GM12891 (cell line): ENCODE results near the gene FAM193A.
"Not testable (repeated sequence)": the region's sequence is repeated elsewhere in the genome, so short reads cannot be mapped to it uniquely, and the experiment has no call there.

Experiments
- DNase-seq: peaks from one replicate; pipeline ENCODE4 v3.0.0; 2011; ENCODE audit warnings: low spot score; ENCODE audit not compliant: insufficient read length
- FAIRE-seq: peaks from 2 replicates; lab custom pipeline; 2011; peaks lifted over from hg19 to GRCh38; lab: Jason Lieb, UNC
- PAX5 ChIP-seq: IDR thresholded peaks from 2 replicates; pipeline ENCODE4 v1.6.1; 2011; ENCODE audit warnings: low read length, moderate library complexity, mild to moderate bottlenecking; ENCODE audit not compliant: insufficient read depth, severe bottlenecking
- POLR2A ChIP-seq: IDR thresholded peaks from 2 replicates; pipeline ENCODE4 v1.6.1; 2011; ENCODE audit warnings: low read depth, low read length, control low read depth
- POLR2AphosphoS5 ChIP-seq: IDR thresholded peaks from 2 replicates; pipeline ENCODE4 v1.6.1; 2011; ENCODE audit warnings: low read depth, low read length, control low read depth
- POU2F2 ChIP-seq: IDR thresholded peaks from 2 replicates; pipeline ENCODE4 v1.6.1; 2011; ENCODE audit warnings: low read depth, mild to moderate bottlenecking, control low read depth, low read length, moderate library complexity
- SPI1 ChIP-seq: IDR thresholded peaks from 2 replicates; pipeline ENCODE4 v1.6.1; 2011; ENCODE audit warnings: low read depth, low read length, control low read depth
- TAF1 ChIP-seq: IDR thresholded peaks from 2 replicates; pipeline ENCODE4 v1.6.1; 2011; ENCODE audit warnings: low read depth, low read length, control low read depth

The FAM193A gene

DNA sequence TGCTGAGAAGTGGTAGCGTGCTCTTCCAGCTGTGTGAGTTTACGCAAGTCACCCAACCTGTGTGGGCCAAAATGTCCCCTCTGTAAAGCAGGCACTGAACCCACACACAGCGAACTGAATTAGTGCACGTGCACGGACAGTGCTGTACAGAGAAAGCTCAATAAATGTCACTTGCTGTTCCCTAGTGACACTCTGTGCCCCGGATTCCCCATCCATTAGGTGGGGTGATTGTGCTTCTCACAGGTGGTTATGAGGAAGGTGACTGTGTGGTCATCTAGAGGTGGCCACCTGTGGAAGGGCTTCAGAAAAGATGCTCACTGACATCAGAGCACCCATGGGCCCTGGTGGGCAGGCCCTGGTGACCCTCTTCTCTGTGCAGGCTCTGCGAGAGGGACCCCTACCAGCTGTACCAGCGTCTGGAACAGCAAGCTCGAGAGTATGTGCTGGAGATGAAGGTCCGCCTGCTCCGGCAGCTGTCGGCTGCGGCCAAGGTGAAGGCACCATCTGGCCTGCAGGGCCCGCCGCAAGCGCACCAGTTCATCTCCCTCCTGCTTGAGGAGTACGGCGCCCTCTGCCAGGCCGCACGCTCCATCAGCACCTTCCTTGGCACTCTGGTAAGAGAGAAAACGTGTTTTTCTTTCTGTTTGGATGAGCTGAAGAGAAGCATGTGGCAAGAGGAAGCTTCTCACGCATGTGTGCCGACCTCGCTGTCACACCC lies 94.3 kb downstream of the FAM193A start:
- no peak for TF ChIP-seq POLR2A
- TF ChIP-seq SPI1: no peak
- TF ChIP-seq POLR2AphosphoS5: no peak
- TF ChIP-seq PAX5: no peak
- no peak for TF ChIP-seq POU2F2
- no peak for TF ChIP-seq TAF1
- no peak for DNase-seq
- FAIRE-seq: no peak

DNA sequence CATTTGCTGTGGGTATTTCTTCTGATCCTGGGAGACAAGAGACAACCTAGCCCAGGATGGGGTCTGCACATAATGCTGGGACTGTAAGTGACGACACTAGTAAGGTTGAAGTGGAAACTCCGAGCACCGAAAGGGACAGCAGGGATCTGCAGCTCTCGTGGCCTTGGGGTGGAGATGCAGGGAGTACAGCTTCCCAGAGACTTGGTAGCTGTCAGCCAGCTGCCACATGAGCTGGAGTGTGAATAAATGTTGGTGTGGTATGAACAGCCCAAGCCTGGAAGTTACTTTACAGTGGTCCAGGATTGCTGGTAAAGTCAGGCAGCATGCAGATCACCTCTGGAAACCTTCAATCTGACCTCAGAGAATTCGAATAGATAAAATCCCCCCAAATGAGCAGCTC lies 97.6 kb downstream of the FAM193A start:
- no peak for TF ChIP-seq PAX5
- TF ChIP-seq POLR2A: no peak
- TF ChIP-seq POLR2AphosphoS5: no peak
- TF ChIP-seq SPI1: no peak
- no peak for TF ChIP-seq TAF1
- DNase-seq: no peak
- FAIRE-seq: no peak

DNA sequence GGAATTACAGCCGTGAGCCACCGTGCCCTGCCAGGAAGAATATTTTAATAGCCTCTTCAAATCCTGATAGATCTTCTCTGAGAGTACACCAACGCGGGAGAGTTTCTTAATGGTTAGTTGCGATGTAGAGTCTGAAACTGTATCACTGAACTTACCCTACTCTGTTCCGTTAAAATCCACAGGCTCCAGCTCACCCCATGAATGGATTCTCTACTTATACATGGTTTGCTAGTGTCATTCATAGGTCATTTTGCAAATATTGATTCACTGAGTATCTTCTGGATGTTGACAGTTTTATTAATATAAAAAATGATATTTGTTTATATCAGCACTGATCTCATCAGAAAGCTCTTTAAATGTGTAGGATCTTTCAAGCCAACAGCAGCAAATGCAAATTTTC lies 99.9 kb downstream of the FAM193A start:
- FAIRE-seq (no peak), DNase-seq (no peak)
- TF ChIP-seq POLR2A (no peak), POU2F2 (no peak), SPI1 (no peak), PAX5 (no peak), TAF1 (no peak), POLR2AphosphoS5 (no peak)

DNA sequence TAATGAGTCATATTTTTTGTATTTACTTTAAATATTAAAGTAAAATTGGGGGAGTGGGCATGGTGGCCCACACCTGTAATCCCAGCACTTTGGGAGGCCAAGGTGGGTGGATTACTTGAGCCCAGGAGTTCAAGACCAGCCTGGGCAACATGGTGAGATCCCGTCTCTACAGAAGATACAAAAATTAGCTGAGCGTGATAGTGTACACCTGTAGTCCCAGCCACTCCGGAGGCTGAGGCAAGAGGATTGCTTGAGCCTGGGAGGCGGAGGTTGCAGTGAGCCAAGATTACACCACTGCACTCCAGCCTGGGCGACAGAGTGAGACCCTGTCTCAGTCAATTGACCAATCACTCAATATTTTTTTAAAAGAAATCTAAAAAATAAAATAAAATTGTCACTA lies 100.5 kb downstream of the FAM193A start:
- not testable (repeated sequence) for FAIRE-seq, DNase-seq

DNA sequence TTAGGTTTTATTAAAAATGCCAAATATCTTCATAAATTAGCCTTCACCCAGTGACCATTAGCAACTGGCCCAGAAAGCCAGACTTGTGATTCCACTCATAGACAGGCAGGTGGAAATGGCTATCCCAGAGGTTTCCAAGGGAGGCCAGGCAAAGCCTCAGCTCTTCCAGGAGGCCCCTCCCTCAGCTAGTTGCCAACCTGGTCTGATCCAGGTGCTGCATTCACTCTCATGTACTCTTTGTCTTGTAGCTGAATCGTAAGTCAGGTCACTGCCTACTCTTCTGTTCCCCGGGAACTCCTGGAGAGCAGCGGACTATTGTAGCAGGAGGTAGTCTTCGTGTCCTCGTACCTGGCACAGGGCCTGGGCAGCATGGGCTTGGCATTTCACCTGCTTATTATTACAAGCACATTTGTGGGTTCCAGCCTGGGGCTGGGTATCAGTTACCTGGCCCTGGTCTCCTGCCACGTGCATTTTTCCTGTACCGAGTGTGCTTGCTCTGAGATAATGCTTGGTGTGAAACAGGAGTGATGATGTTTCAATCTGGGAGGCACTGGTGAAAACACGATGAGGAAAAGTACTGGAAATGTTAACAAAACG lies 101.6 kb downstream of the FAM193A start:
- peak; percentile 5 for FAIRE-seq
- no peak for DNase-seq
- TF ChIP-seq SPI1 (no peak), POLR2AphosphoS5 (no peak), POU2F2 (no peak), POLR2A (no peak), TAF1 (no peak), PAX5 (no peak)

DNA sequence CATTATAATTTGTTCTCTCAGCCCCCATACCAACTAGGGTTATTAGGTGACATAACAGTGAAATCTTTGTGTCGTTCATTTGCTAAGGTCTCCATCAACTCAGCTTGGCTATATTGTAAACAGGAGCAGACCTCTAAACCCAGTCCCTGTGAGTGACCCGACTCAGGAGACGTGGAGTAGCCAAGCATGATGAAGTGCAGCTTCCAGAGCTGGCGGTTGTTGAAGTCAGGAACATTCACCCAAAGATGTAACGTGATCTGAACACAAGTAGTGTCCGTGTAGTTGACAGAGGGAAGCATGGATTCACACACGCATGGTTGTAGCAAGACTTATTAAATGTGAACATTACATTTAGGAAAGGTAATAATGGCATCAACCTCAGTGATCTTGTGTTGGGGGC lies 102.3 kb downstream of the FAM193A start:
- TF ChIP-seq POU2F2: no peak
- TF ChIP-seq POLR2AphosphoS5: no peak
- no peak for TF ChIP-seq PAX5
- TF ChIP-seq SPI1: no peak
- no peak for TF ChIP-seq POLR2A
- no peak for TF ChIP-seq TAF1
- no peak for FAIRE-seq
- no peak for DNase-seq

DNA sequence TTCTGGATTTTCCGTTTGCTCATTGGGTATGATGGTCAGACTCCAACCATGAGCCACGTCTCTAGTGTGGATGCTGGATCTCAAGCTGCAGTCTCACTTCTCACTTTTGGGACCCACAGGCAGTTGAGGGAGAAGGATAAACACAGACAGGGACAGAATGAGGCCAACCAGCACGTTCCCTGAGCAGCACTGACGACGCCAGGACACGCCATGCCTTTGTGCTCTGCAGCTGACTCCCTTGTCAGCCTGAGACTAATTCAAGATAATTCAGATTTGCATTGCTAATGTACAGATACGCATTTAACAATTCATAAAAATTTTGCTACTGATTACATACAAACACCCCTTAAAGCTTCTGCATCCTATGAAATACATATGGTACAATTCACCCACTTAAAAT lies 106.5 kb downstream of the FAM193A start:
- FAIRE-seq: no peak

DNA sequence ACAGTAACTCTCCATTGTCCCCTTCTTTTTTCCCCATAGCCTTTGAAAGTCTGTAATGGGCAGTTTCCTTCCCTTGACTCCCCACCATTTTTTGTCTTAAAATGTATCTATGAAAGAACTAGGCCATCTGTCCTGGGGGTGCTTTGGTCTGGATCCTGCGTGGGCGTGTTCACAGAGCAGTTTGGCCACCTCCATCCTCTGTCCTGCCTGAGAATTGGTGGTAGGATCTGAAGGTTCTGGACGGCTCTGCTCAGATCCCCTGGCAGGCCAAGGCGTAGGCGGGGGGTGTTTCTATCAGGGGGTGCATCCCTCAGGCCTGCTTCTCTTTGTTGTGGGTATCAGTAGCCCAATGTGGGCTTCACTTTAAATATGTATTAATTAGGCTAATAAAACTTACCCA lies 107.1 kb downstream of the FAM193A start:
- no peak for TF ChIP-seq PAX5
- no peak for TF ChIP-seq TAF1
- TF ChIP-seq POLR2AphosphoS5: no peak
- TF ChIP-seq SPI1: no peak
- TF ChIP-seq POLR2A: no peak
- TF ChIP-seq POU2F2: no peak
- FAIRE-seq: no peak
- DNase-seq: no peak

More for the DNA sequence above, 106.5 kb downstream of the FAM193A start:
- TF ChIP-seq PAX5 (no peak), POU2F2 (no peak)
- DNase-seq: no peak

DNA sequence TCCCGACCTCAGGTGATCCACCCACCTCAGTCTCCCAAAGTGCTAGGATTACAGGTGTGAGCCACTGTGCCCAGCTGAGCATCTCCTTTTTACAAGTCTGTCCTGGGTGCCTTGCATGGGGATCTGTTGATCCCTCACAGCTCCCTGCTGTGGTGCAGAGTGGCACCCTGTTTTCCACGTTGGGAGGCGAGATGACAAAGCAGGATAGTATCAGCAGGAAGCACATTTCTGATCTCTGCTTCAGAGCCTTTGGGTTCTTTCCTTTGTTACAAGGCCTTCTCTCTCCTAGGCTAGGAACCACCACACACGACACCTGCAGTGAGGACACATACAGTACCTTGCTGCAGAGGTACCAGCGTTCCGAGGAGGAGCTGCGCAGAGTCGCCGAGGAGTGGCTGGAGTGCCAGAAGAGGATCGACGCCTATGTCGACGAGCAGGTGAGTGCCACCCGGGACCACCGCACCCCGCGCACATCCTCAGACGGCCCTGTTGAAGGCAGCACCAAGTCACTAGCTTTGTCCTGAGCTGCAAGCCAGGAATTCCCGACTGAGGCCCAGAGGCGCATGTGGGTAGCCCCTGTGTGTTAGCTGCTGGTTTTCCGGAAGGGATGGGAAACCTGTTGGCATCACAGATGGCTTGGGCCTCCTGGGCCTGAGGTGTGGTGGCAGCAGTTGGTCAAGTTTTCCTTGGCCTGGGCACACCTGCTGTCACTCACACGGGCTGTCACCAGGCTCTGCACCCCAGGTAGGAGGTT lies 110.1 kb downstream of the FAM193A start:
- no peak for FAIRE-seq
- DNase-seq: no peak
- TF ChIP-seq POU2F2 (no peak), TAF1 (no peak)
